Hepatocyte (in vitro differentiated cells): ENCODE results near the gene MTG1. TPM values are rescaled to one million over a fixed set of nuclear protein-coding genes. Genes with fewer than 3 reads are reported as not detected.

Source experiments
- DNase-seq: peaks from one replicate; pipeline ENCODE4 v3.0.0-alpha.2; 2016; ENCODE audit warnings: low spot score
- H2AFZ ChIP-seq: fragments of 200-600 bp; sonication (generic); 2 replicates; pipeline ENCODE4 v1.6.0; 2016; ENCODE audit warnings: antibody characterized with exemption, mild to moderate bottlenecking
- H3K27ac ChIP-seq: fragments of 200-600 bp; sonication (generic); 2 replicates; pipeline ENCODE4 v1.5.1; 2016; ENCODE audit warnings: mild to moderate bottlenecking
- H3K27me3 ChIP-seq: fragments of 200-600 bp; sonication (generic); 2 replicates; pipeline ENCODE4 v1.6.1; 2016
- H3K36me3 ChIP-seq: fragments of 200-600 bp; sonication (generic); replicated peaks from 2 replicates; pipeline ENCODE4 v1.5.1; 2016; ENCODE audit warnings: low read depth; ENCODE audit not compliant: insufficient read depth
- H3K4me1 ChIP-seq: fragments of 200-600 bp; sonication (generic); 2 replicates; pipeline ENCODE4 v1.5.1; 2016; ENCODE audit warnings: mild to moderate bottlenecking, moderate library complexity; ENCODE audit not compliant: insufficient read depth
- H3K4me2 ChIP-seq: fragments of 200-600 bp; sonication (generic); 2 replicates; pipeline ENCODE4 v1.6.0; 2016
- H3K4me3 ChIP-seq: fragments of 200-600 bp; sonication (generic); 2 replicates; pipeline ENCODE4 v1.5.1; 2016; ENCODE audit warnings: mild to moderate bottlenecking
- H3K79me2 ChIP-seq: fragments of 200-600 bp; sonication (generic); 2 replicates; pipeline ENCODE4 v1.6.0; 2017; ENCODE audit warnings: mild to moderate bottlenecking
- H3K9me2 ChIP-seq: fragments of 200-600 bp; sonication (generic); replicated peaks from 2 replicates; pipeline ENCODE4 v1.6.0; 2017; ENCODE audit warnings: mild to moderate bottlenecking; ENCODE audit not compliant: insufficient read depth
- H3K9me3 ChIP-seq: fragments of 200-600 bp; sonication (generic); 2 replicates; pipeline ENCODE4 v1.5.1; 2016; ENCODE audit warnings: low read depth, mild to moderate bottlenecking
- H4K20me1 ChIP-seq: fragments of 200-600 bp; sonication (generic); 2 replicates; pipeline ENCODE4 v1.6.0; 2016; ENCODE audit warnings: mild to moderate bottlenecking; ENCODE audit not compliant: insufficient read depth, poor library complexity, severe bottlenecking
- EZH2 ChIP-seq: fragments of 200-600 bp; sonication (generic); IDR thresholded peaks from 2 replicates; pipeline ENCODE4 v1.6.1; 2016; ENCODE audit warnings: antibody characterized with exemption, mild to moderate bottlenecking, borderline replicate concordance
- EZH2phosphoT487 ChIP-seq: fragments of 200-600 bp; sonication (generic); IDR thresholded peaks from one replicate; pipeline ENCODE4 v1.6.1; 2018; ENCODE audit warnings: antibody characterized with exemption, mild to moderate bottlenecking, low read depth, moderate library complexity; ENCODE audit not compliant: unreplicated experiment, severe bottlenecking
- WGBS: methylation state at CpG from one replicate; pipeline ENCODE4 v1.1.6; 2016; ENCODE audit warnings: low lambda C conversion rate; ENCODE audit errors: missing lambda C conversion rate; 5-methylcytosine and 5-hydroxymethylcytosine counted together
- polyA plus RNA-seq: library from polyadenylated mRNA; unstranded; fragments of >200 nt; fragmentation: Nextera tagmentation; extraction: Ambion mirVana; gene quantifications from 2 replicates; pipeline ENCODE4 v1.2.1, GENCODE V29; 2016
- total RNA-seq: library from RNA; depleted of rRNA; stranded (reverse); fragments of >200 nt; gene quantifications from 2 replicates; pipeline ENCODE4 v1.2.3, GENCODE V29; 2014
- TF ChIP-seq, protein P1 (sequence below): fragments of 200-600 bp; sonication (generic); IDR thresholded peaks from 2 replicates; pipeline ENCODE4 v1.5.1; 2016; ENCODE audit warnings: antibody characterized with exemption, mild to moderate bottlenecking; ENCODE audit not compliant: poor library complexity

Gene MTG1
- total and polyA plus RNA-seq, 2 experiments from 2014 or later: 53.2 to 154 TPM

DNA sequence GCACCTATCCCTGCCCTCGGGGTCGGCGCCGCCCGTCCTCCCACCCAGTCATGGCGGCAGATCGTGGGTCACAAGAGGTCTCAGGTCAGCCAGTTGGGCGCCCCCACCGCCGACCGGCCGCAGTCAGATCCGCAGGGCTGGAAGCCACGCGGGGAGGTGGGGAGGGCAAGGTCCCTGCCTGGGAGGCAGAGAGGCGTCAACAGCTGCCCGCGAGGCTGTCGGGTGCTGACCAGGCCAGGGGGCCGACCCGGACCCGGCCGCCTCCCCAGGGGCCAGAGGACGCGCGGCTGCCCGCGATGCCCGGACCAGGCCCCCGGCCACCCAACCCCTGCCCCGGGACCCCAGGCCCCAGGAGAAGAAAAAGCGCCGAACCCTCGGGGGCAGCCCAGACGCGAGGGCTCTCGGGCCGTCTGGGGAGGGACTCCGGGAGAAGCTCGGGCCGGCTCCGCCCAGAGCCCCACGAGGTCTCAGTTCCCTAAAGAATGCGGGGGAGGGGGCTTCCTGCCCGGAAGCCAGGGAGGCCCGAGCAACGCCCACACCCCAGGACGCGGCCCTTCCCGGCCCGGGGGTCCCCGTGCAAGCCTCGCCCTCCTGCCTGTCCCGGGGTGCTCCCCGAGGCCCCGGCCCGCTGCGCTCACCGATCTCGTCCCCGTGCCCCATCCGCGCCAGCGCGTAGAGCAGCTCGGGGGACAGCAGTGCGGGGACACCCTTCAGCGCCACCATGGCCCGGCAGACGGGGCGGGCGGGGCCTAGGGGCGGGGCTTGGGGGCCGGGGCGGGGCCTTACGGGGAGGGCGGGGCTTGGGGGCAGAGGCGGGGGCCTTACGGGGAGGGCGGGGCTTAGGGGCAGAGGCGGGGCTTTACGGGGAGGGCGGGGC, 36.4 kb upstream of the MTG1 start, which contains the start of gene FUOM:
Gene FUOM (minus strand): TSS at position 735 of the 877 bp plus-strand sequence. CDS start 12 bp downstream, at position 723.
- H3K4me2 ChIP-seq: peak within 1 kb of the TSS; percentile 95
- H3K36me3 ChIP-seq: no peaks in the 10 kb centered on the region
- peak within 1 kb of the TSS; percentile 71 for H3K27ac ChIP-seq
- no peak for TF ChIP-seq EZH2phosphoT487
- TF ChIP-seq, protein P1, sequence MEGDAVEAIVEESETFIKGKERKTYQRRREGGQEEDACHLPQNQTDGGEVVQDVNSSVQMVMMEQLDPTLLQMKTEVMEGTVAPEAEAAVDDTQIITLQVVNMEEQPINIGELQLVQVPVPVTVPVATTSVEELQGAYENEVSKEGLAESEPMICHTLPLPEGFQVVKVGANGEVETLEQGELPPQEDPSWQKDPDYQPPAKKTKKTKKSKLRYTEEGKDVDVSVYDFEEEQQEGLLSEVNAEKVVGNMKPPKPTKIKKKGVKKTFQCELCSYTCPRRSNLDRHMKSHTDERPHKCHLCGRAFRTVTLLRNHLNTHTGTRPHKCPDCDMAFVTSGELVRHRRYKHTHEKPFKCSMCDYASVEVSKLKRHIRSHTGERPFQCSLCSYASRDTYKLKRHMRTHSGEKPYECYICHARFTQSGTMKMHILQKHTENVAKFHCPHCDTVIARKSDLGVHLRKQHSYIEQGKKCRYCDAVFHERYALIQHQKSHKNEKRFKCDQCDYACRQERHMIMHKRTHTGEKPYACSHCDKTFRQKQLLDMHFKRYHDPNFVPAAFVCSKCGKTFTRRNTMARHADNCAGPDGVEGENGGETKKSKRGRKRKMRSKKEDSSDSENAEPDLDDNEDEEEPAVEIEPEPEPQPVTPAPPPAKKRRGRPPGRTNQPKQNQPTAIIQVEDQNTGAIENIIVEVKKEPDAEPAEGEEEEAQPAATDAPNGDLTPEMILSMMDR: no peak
- TF ChIP-seq EZH2: no peak
- WGBS: 6% methylated on average over 36 of the region's 83 CpGs
- peaks cover 21% of the 10 kb centered on the region for H3K4me1 ChIP-seq
- DNase-seq: peak; percentile 75
- no peaks in the 10 kb centered on the region for H3K79me2 ChIP-seq
- no peaks in the 10 kb centered on the region for H4K20me1 ChIP-seq
- no peaks in the 10 kb centered on the region for H3K9me2 ChIP-seq
- peak within 1 kb of the TSS; percentile 39 for H3K4me3 ChIP-seq
- H3K9me3 ChIP-seq: no peaks in the 10 kb centered on the region
- H3K27me3 ChIP-seq: no peaks in the 10 kb centered on the region
- peak within 1 kb of the TSS; percentile 98 for H2AFZ ChIP-seq

DNA sequence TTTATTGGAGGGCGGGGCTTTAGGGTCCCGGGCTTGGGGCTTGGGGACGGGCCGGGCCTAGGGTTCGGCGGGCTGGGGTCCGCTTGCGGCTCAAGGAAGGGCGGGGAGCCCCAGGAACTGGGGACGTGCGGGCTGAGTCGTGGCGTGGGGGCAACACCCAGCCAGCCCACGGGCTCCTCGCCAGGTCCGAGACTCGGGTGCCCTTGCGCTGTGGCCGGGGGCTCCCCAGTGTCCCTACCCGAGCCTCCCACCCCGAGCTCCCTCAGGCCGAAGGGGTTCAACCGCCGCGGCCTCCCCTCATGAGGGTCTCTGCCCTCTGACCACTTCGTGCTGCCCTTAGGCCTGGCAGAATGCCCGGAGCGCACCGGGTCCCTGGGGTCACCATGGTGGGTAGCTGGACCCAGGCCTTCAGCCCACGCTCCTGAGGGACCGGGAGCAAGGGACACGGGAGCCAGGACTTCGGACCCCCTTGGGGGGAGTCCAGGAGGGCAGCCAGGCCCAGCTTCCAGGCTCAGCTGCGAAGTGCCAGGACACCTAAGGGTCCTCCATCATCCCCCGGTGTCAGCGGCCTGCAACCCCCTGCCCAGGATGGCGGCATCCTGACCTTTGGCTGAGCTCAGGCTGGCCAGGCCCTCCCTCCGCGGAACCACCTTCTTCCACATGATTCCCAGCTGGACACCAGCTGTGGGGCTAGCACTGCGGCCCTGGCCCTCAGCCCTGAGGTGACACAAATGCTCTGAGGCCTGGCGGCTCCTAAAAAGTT, 35.6 kb upstream of the MTG1 start:
- 95% methylated on average over 23 of the region's 41 CpGs for WGBS
- H3K4me3 ChIP-seq: no peak overlapping the region
- H3K9me2 ChIP-seq: no peaks in the 10 kb centered on the region
- no peaks in the 10 kb centered on the region for H3K9me3 ChIP-seq
- peaks cover 21% of the 10 kb centered on the region for H3K4me1 ChIP-seq
- no peak overlapping the region for H3K4me2 ChIP-seq
- H3K79me2 ChIP-seq: no peaks in the 10 kb centered on the region
- H3K27ac ChIP-seq: no peak overlapping the region
- no peaks in the 10 kb centered on the region for H4K20me1 ChIP-seq
- H3K36me3 ChIP-seq: no peaks in the 10 kb centered on the region
- no peaks in the 10 kb centered on the region for H3K27me3 ChIP-seq
- DNase-seq: no peak
- H2AFZ ChIP-seq: no peak overlapping the region
- TF ChIP-seq EZH2phosphoT487 (no peak), EZH2 (no peak)
- TF ChIP-seq, protein P1: no peak

DNA sequence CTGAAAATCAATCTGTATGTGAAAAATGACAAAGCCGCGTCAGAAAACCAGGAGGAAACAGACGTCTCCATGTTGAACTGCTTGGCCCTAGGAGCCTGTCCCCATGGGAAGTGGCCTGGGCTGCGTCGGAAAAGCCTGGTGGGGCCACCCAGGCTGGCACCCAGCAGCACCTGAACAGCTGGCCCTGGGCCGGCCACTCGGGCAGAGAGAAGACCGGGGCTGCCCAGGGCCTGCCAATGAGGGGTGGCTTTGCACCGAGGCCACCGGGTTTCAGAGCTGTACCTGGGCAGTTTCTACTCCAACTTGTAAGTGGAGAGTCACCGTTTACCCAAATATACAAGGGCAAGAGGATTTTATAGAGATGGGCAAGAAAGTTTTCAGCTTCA, 35.0 kb upstream of the MTG1 start:
- TF ChIP-seq, protein P1: no peak
- no peak for TF ChIP-seq EZH2
- Histone ChIP-seq H3K4me3 (no peak overlapping the region), H3K27ac (peak overlapping the region; percentile 64), H3K9me2 (no peaks in the 10 kb centered on the region), H3K9me3 (no peaks in the 10 kb centered on the region), H3K27me3 (no peaks in the 10 kb centered on the region), H2AFZ (no peak overlapping the region), H3K36me3 (no peaks in the 10 kb centered on the region), H3K79me2 (no peaks in the 10 kb centered on the region), H3K4me1 (peaks cover 21% of the 10 kb centered on the region), H3K4me2 (no peak overlapping the region), H4K20me1 (no peaks in the 10 kb centered on the region)
- no peak for DNase-seq
- WGBS: 94% methylated on average over 11 of the region's 11 CpGs
